DMS53 (cell line): ENCODE measurements around the gene STXBP2.
A peak's percentile ranks its signal among the peaks of the same experiment; 100 is the strongest.

Source experiments
- DNase-seq: peaks from one replicate; lab custom pipeline; 2025; lab: John Stamatoyannopoulos, UW

STXBP2 gene

GRCh38 chr19:7650148-7650547, 13.2 kb downstream of the STXBP2 start:
- DNase-seq: no peak

DNA sequence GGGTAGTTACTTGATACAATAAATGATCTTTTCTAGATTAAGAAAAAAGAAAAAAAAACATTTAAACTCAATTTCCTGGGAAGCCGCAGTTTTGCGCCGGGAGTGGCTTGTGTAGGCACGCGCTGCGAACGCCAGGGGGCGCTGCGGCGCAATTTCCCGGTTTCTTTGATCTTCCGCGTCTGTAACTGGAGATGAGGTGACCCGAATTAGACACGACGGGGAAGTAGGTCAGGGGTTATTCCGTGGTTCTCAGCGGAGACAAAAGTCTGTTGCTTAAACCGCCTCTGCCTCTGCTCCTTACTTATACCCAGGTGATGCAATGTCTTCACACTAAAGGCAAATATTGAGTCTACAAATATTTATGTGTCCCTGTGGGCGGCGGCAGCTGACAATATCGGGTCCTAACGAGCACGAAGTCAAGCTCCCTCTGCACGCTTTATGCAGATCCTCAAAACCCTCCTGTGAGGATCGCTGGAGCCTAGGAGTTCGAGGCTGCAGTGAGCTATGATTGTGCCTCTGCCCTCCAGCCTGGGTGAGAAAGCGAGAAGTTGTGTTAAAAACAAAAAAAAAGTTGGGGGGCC, 15.2 kb downstream of the STXBP2 start:
- peak; percentile 91 for DNase-seq

GRCh38 chr19:7654401-7654800, 17.5 kb downstream of the STXBP2 start:
- no peak for DNase-seq

GRCh38 chr19:7655581-7655980, 18.7 kb downstream of the STXBP2 start:
- no peak for DNase-seq

GRCh38 chr19:7657131-7657751, 20.3 kb downstream of the STXBP2 start:
- DNase-seq: no peak

- no peak for DNase-seq
Observed at GRCh38 chr19:7658219-7658686, 21.3 kb downstream of the STXBP2 start.

DNA sequence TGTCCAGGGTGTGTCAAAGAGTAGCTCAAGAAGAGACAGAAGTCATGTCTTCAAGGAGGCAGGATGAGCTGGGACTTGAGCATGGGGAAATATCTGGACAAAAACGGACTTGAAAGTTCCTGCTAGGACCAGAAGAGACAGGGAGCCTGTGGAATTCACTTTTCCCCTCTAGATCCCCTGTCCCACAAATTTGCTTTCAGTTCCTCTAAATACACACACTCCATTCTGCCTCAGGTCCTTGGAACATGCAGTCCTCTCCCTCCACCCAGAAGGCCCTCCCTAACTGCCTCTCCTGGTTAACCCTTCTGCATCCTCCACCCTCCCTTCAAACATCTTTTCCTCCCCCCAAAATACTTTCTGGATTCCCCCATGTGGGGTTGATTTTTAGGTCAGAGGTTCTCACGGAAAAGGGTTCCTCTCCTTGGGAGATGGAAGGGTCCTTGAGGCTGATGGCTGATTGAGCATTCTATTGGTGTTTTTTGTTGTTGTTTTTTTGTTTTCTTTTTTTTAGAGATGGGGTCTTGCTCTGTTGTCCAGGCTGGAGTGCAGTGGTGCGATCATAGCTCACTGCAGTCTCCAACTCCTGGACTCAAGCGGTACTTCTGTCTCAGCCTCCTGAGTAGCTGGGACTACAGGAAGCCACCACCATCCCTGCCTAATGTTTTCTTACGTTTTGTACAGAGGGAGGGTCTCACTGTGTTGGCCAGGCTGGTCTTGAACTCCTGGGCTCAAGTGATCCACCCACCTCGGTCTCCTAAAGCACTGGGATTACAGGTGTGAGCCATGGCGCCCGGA, 25.0 kb downstream of the STXBP2 start:
- DNase-seq: no peak

DNA sequence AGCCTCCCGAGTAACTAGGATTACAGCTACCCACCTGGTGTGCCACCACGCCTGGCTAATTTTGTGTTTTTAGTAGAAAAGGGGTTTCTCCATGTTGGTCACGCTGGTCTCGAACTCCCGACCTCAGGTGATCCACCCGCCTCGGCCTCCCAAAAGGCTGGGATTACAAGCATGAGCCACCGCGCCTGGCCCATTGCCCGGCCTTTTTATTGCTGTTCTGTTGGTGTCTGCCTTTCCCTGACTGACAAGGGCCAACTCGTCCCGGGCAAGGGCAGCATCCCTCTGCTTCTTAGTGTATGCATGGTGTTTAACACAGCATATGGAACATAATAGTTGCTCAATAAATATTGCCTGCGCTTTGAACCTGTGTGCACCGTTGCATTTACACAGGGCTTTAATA, 25.7 kb downstream of the STXBP2 start:
- no peak for DNase-seq

DNA sequence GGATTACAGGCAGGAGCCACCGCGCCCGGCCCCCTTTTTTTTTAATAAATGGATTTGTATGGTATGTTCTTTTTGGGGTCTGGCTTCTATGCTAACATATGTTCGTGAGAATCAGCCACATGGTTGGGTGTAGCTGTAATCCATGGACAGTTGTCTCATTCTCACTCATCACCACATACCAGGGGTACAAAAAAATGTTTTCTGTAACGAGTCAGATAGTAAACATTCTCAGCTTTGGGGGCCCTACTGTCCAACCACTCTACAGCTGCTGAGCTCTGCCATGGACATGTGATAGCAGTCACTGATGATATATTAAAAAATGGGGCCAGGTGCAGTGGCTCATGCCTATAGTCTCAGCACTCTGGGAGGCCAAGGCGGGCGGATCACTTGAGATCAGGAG, 26.8 kb downstream of the STXBP2 start:
- DNase-seq: no peak

- no peak for DNase-seq
Observed at GRCh38 chr19:7665076-7665475, 28.2 kb downstream of the STXBP2 start.

- DNase-seq: no peak
Observed at GRCh38 chr19:7668842-7669241, 31.9 kb downstream of the STXBP2 start, which contains the start of gene RETN. Gene RETN, plus strand, starts transcription at chr19:7669049. Its CDS starts 278 bp downstream, at chr19:7669327.

DNA sequence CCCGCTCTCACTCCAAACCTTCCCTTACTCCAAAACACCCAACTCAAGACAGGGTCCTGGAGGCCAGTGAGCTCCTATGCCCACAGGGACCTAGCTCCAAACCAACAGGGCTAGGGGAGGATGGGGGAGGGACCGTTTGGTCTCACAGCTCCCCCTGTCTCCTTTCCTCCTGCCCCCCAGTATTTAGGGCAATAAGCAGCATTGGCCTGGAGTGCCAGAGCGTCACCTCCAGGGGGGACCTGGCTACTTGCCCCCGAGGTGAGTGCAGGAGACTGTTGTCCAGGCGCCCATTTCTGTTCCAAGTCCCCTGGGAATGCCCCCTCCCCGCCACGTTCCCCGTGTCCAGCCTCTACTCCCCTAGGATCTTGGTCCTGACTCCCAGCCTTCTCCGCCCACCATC, 32.7 kb downstream of the STXBP2 start:
- no peak for DNase-seq

DNA sequence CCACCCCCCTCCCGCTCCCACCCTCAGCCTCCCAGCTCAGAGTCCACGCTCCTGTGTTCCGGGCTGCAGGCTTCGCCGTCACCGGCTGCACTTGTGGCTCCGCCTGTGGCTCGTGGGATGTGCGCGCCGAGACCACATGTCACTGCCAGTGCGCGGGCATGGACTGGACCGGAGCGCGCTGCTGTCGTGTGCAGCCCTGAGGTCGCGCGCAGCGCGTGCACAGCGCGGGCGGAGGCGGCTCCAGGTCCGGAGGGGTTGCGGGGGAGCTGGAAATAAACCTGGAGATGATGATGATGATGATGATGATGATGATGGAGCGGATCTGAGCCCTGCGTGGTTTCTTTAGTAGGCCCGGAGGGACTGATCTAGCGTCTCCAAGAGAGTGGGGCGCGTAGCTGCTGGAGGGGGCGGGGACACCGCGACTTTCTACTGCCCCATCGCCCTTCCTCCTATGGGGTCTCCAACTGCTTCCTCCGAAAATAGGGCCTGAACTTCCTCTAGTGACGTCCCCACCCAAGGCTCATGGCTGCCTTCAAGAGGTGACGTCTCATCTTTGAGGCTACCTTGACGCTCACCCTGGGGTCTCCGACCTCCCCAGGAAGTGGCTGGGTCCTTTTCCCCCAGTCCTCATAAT, 33.4 kb downstream of the STXBP2 start:
- peak; percentile 65 for DNase-seq

DNA sequence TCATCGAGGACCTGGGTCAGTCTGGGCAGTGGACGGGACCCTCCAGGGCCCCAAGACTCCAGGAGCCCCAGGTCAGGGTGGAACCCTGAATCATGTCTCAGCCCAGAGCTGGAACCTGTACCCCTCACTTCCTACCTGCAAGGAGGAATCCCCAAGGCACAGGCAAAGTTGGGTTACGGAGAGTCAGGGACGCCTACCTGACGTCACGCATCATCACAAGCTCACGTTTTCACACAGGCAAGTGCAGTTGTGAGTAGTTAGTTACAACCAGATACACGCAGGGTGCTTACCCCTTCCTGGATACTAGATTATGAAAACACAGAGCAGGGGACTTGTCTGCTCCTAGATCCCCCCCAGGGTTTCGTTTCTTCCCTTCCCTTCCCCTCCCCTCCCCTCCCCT, 33.9 kb downstream of the STXBP2 start:
- peak; percentile 36 for DNase-seq

DNA sequence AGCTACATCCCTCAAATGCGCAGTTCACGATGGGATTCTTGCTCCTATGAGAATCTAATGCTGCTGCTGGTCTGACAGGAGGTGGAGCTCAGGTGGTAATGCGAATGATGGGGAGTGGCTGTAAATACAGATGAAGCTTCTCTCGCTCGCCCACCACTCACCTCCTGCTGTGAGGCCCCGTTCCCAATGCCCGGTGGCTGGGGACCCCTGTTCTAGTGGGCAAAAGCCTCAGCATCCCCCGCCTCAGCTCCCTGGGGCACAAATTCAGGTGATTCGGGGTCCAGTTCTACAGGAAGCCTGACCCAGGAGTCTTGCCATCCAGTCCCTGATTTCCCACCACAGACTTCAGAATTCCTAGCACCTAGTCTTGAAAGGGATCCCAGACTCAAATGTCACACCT, 35.6 kb downstream of the STXBP2 start:
- no peak for DNase-seq

GRCh38 chr19:7674010-7675005, 37.4 kb downstream of the STXBP2 start:
- peak; percentile 73 for DNase-seq

- no peak for DNase-seq
Observed at GRCh38 chr19:7676376-7676775, 39.5 kb downstream of the STXBP2 start.

DNA sequence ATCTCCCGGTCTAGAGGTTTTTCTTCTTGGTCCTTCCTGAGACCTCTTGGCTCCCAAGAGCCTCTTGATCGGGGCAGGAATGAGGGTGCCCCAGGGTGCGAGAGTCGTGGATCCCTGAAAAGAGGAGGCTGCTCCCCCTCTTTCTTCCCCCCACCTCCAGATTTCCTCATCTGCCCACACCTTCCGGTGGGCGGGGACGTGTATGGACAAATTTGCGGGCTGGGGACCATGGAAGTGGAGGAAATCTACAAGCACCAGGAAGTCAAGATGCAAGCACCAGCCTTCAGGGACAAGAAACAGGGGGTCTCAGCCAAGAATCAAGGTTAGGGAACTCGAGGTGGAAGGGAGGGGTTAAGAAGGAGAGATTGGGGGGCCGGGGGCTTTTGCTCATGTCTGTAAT, 39.9 kb downstream of the STXBP2 start, which contains the start of gene MCEMP1:
MCEMP1 (plus strand) TSS at position 237 of the 400 bp plus-strand sequence; CDS start at position 268, 31 bp downstream.
- DNase-seq: no peak

DNA sequence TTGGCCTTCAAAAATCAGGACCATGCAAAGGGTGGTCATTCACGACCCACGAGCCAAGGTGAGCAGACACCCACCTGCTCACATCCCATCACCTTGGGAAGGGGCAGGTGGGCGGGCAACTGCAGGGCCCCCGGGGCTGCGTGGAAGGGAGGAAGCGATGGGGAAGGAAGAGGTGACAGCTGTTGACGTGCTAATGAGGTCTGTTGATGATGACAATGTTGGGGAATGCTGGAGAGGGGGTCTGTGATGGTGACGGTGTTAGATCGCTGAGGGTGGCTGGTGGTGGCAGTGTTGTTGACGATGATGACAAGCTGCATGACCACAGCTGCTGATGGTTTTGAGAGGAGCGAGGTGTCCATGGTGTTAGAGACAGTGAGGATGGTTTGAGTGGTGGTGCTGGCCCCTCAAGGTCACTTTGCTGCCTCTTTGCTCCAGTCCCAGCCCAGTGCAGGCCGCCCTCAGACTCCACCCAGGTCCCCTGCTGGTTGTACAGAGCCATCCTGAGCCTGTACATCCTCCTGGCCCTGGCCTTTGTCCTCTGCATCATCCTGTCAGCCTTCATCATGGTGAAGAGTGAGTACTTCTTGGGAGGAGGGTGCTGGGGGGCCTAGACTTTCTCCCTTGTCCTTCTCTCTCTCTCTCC, 40.9 kb downstream of the STXBP2 start:
- DNase-seq: no peak

- DNase-seq: peak; percentile 65
Observed at GRCh38 chr19:7678971-7679751, 42.3 kb downstream of the STXBP2 start.
